ENCODE results near the gene SLC10A7. TPM values are rescaled to one million over a fixed set of nuclear protein-coding genes. Genes with fewer than 3 reads are reported as not detected.

Gene SLC10A7
- total RNA-seq, 1 experiment from 2014 or later, result 3.9 TPM

GRCh38 chr4:146244496-146244895, 277.2 kb downstream of the SLC10A7 start:
- H3K4me1 Mint-ChIP-seq, result peaks cover 4 to 6% of the 10 kb centered on the region in 2 experiments; a peak in 3 of 4 replicates
- H2BK15ac ChIP-seq (ENCODE audit: low read depth, low read length), result no peak overlapping the region
- no peaks in the 10 kb centered on the region; a peak in 1 of 5 replicates for H3K9me3 Mint-ChIP-seq
- H3K4ac ChIP-seq (ENCODE audit: low read depth, low read length), result no peak overlapping the region
- H3K27ac Mint-ChIP-seq, result no peak overlapping the region; a peak in 1 of 7 replicates
- no peak overlapping the region for H4K5ac ChIP-seq (ENCODE audit: insufficient read length, low read depth, low read length)
- no peak overlapping the region for H3K9ac ChIP-seq (ENCODE audit: extremely low read depth, insufficient read length, low read length)
- H3K56ac ChIP-seq (ENCODE audit: insufficient read length, low read depth, low read length), result no peak overlapping the region
- no peak overlapping the region for H2BK5ac ChIP-seq (ENCODE audit: insufficient read length, low read length)
- no peak overlapping the region for H3K23ac ChIP-seq (ENCODE audit: insufficient read length, low read depth, low read length)
- H3K27ac ChIP-seq (ENCODE audit: insufficient read length, low read depth, low read length), result no peak overlapping the region
- WGBS (ENCODE audit: extremely low coverage, insufficient read length, low lambda C conversion rate), result no CpG with 5 or more reads among the region's 9 CpGs
- no peaks in the 10 kb centered on the region for H3K23me2 ChIP-seq (ENCODE audit: insufficient read length, low read depth, low read length, poor library complexity, severe bottlenecking)
- no peak overlapping the region for H4K8ac ChIP-seq (replicated peaks; ENCODE audit: insufficient read length, low read depth, low read length)
- no peak overlapping the region for H2AFZ ChIP-seq (ENCODE audit: low read length)
- H3K18ac ChIP-seq (ENCODE audit: insufficient read length, low read depth, low read length), result no peak overlapping the region
- no peak overlapping the region for H2AK5ac ChIP-seq (ENCODE audit: insufficient read length, low read length)
- no peak overlapping the region for H2BK120ac ChIP-seq (ENCODE audit: low read depth, low read length, poor library complexity, severe bottlenecking)
- H3K4me3 Mint-ChIP-seq, result no peak overlapping the region
- H3K79me1 ChIP-seq (ENCODE audit: insufficient read depth, low read depth, low read length, poor library complexity, severe bottlenecking), result no peaks in the 10 kb centered on the region
- H4K20me1 ChIP-seq (ENCODE audit: control insufficient read depth, insufficient read depth, insufficient read length), result no peaks in the 10 kb centered on the region
- H2BK20ac ChIP-seq (ENCODE audit: low read depth, low read length, poor library complexity, severe bottlenecking), result no peak overlapping the region
- no peak overlapping the region for H4K91ac ChIP-seq (ENCODE audit: insufficient read length, low read depth, low read length)
- peaks cover 6% of the 10 kb centered on the region for H3K27me3 Mint-ChIP-seq (ENCODE audit: low read depth)
- DNase-seq, result no peak
- no peak for TF ChIP-seq CTCF (conservative IDR thresholded peaks at IDR 0.05)
- no peaks in the 10 kb centered on the region for H3K36me3 Mint-ChIP-seq (ENCODE audit: insufficient read depth in 1 of 3, low read depth in 3 of 3)
- H3K4me2 ChIP-seq (ENCODE audit: insufficient read depth, insufficient read length, low read length), result no peak overlapping the region
- H3K9me3 ChIP-seq (ENCODE audit: control insufficient read depth, low read depth, low read length), result no peaks in the 10 kb centered on the region
- H2BK12ac ChIP-seq (ENCODE audit: insufficient read length, low read depth, low read length), result no peak overlapping the region
- no peaks in the 10 kb centered on the region for H3K4me1 ChIP-seq (ENCODE audit: insufficient read depth, low read length)
- H3K27me3 ChIP-seq (ENCODE audit: insufficient read depth, low read length), result no peaks in the 10 kb centered on the region
- no peaks in the 10 kb centered on the region for H3K79me2 ChIP-seq (ENCODE audit: insufficient read depth, low read length)
- no peak overlapping the region for H3T11ph ChIP-seq (ENCODE audit: low read length)
- no peak overlapping the region for H3K14ac ChIP-seq (ENCODE audit: insufficient read depth, low read length)
